Globus pallidus (tissue), 1 donor: ENCODE measurements around the gene NPC1.
"Not testable (repeated sequence)": the region's sequence is repeated elsewhere in the genome, so short reads cannot be mapped to it uniquely, and the experiment has no call there.

Experiments
- DNase-seq: peaks from one replicate; pipeline ENCODE4 v3.0.0-alpha.2; 2015; ENCODE audit warnings: low spot score

The NPC1 gene

GRCh38 chr18:23523429-23524212 is 62.7 kb downstream of the NPC1 start:
- DNase-seq: no peak

GRCh38 chr18:23521907-23522306 is 64.4 kb downstream of the NPC1 start:
- DNase-seq: no peak

- no peak for DNase-seq
These were observed 65.0 kb downstream of the NPC1 start for GRCh38 chr18:23521271-23521670.

GRCh38 chr18:23519734-23520133 is 66.6 kb downstream of the NPC1 start:
- DNase-seq: no peak

- DNase-seq: peak; percentile 89
These were observed 70.3 kb downstream of the NPC1 start for GRCh38 chr18:23515911-23516546.

GRCh38 chr18:23512641-23513040 is 73.7 kb downstream of the NPC1 start:
- DNase-seq: no peak

- not testable (repeated sequence) for DNase-seq
These were observed 74.1 kb downstream of the NPC1 start for GRCh38 chr18:23512216-23512615.

- DNase-seq: not testable (repeated sequence)
These were observed 75.4 kb downstream of the NPC1 start for GRCh38 chr18:23510923-23511322.

- DNase-seq: peak; percentile 52
These were observed 79.9 kb downstream of the NPC1 start for GRCh38 chr18:23506393-23506792.

GRCh38 chr18:23504720-23505119 is 81.6 kb downstream of the NPC1 start:
- no peak for DNase-seq

- no peak for DNase-seq
These were observed 82.4 kb downstream of the NPC1 start for GRCh38 chr18:23503963-23504344.

- DNase-seq: peak; percentile 93
These were observed 83.0 kb downstream of the NPC1 start, which contains the start of gene RMC1 for GRCh38 chr18:23503038-23503962. Gene RMC1, plus strand, starts transcription at chr18:23503511. Its CDS starts 108 bp downstream, at chr18:23503619.

GRCh38 chr18:23502516-23503037 is 83.7 kb downstream of the NPC1 start:
- no peak for DNase-seq

GRCh38 chr18:23501626-23502025 is 84.7 kb downstream of the NPC1 start:
- DNase-seq: no peak

GRCh38 chr18:23499291-23499781 is 87.0 kb downstream of the NPC1 start:
- peak; percentile 20 for DNase-seq

- peak; percentile 82 for DNase-seq
These were observed 87.4 kb downstream of the NPC1 start for GRCh38 chr18:23498877-23499276.

- DNase-seq: no peak
These were observed 88.2 kb downstream of the NPC1 start for GRCh38 chr18:23498117-23498516.

- DNase-seq: no peak
These were observed 90.4 kb downstream of the NPC1 start for GRCh38 chr18:23495723-23496440.

- no peak for DNase-seq
These were observed 91.3 kb downstream of the NPC1 start for GRCh38 chr18:23494992-23495391.

- no peak for DNase-seq
These were observed 92.7 kb downstream of the NPC1 start for GRCh38 chr18:23493654-23494053.

GRCh38 chr18:23489586-23489985 is 96.7 kb downstream of the NPC1 start:
- DNase-seq: not testable (repeated sequence)
